Hepatocyte (in vitro differentiated cells): ENCODE results near the gene MACROH2A1. TPM values are rescaled to one million over a fixed set of nuclear protein-coding genes. Genes with fewer than 3 reads are reported as not detected.

Source experiments
- DNase-seq: peaks from one replicate; pipeline ENCODE4 v3.0.0-alpha.2; 2016; ENCODE audit warnings: low spot score
- H2AFZ ChIP-seq: fragments of 200-600 bp; sonication (generic); 2 replicates; pipeline ENCODE4 v1.6.0; 2016; ENCODE audit warnings: antibody characterized with exemption, mild to moderate bottlenecking
- H3K27ac ChIP-seq: fragments of 200-600 bp; sonication (generic); 2 replicates; pipeline ENCODE4 v1.5.1; 2016; ENCODE audit warnings: mild to moderate bottlenecking
- H3K27me3 ChIP-seq: fragments of 200-600 bp; sonication (generic); 2 replicates; pipeline ENCODE4 v1.6.1; 2016
- H3K36me3 ChIP-seq: fragments of 200-600 bp; sonication (generic); replicated peaks from 2 replicates; pipeline ENCODE4 v1.5.1; 2016; ENCODE audit warnings: low read depth; ENCODE audit not compliant: insufficient read depth
- H3K4me1 ChIP-seq: fragments of 200-600 bp; sonication (generic); 2 replicates; pipeline ENCODE4 v1.5.1; 2016; ENCODE audit warnings: mild to moderate bottlenecking, moderate library complexity; ENCODE audit not compliant: insufficient read depth
- H3K4me2 ChIP-seq: fragments of 200-600 bp; sonication (generic); 2 replicates; pipeline ENCODE4 v1.6.0; 2016
- H3K4me3 ChIP-seq: fragments of 200-600 bp; sonication (generic); 2 replicates; pipeline ENCODE4 v1.5.1; 2016; ENCODE audit warnings: mild to moderate bottlenecking
- H3K79me2 ChIP-seq: fragments of 200-600 bp; sonication (generic); 2 replicates; pipeline ENCODE4 v1.6.0; 2017; ENCODE audit warnings: mild to moderate bottlenecking
- H3K9me2 ChIP-seq: fragments of 200-600 bp; sonication (generic); replicated peaks from 2 replicates; pipeline ENCODE4 v1.6.0; 2017; ENCODE audit warnings: mild to moderate bottlenecking; ENCODE audit not compliant: insufficient read depth
- H3K9me3 ChIP-seq: fragments of 200-600 bp; sonication (generic); 2 replicates; pipeline ENCODE4 v1.5.1; 2016; ENCODE audit warnings: low read depth, mild to moderate bottlenecking
- H4K20me1 ChIP-seq: fragments of 200-600 bp; sonication (generic); 2 replicates; pipeline ENCODE4 v1.6.0; 2016; ENCODE audit warnings: mild to moderate bottlenecking; ENCODE audit not compliant: insufficient read depth, poor library complexity, severe bottlenecking
- EZH2 ChIP-seq: fragments of 200-600 bp; sonication (generic); IDR thresholded peaks from 2 replicates; pipeline ENCODE4 v1.6.1; 2016; ENCODE audit warnings: antibody characterized with exemption, mild to moderate bottlenecking, borderline replicate concordance
- EZH2phosphoT487 ChIP-seq: fragments of 200-600 bp; sonication (generic); IDR thresholded peaks from one replicate; pipeline ENCODE4 v1.6.1; 2018; ENCODE audit warnings: antibody characterized with exemption, mild to moderate bottlenecking, low read depth, moderate library complexity; ENCODE audit not compliant: unreplicated experiment, severe bottlenecking
- WGBS: methylation state at CpG from one replicate; pipeline ENCODE4 v1.1.6; 2016; ENCODE audit warnings: low lambda C conversion rate; ENCODE audit errors: missing lambda C conversion rate; 5-methylcytosine and 5-hydroxymethylcytosine counted together
- polyA plus RNA-seq: library from polyadenylated mRNA; unstranded; fragments of >200 nt; fragmentation: Nextera tagmentation; extraction: Ambion mirVana; gene quantifications from 2 replicates; pipeline ENCODE4 v1.2.1, GENCODE V29; 2016
- total RNA-seq: library from RNA; depleted of rRNA; stranded (reverse); fragments of >200 nt; gene quantifications from 2 replicates; pipeline ENCODE4 v1.2.3, GENCODE V29; 2014
- TF ChIP-seq, protein P1 (sequence below): fragments of 200-600 bp; sonication (generic); IDR thresholded peaks from 2 replicates; pipeline ENCODE4 v1.5.1; 2016; ENCODE audit warnings: antibody characterized with exemption, mild to moderate bottlenecking; ENCODE audit not compliant: poor library complexity

Gene MACROH2A1
- total and polyA plus RNA-seq, 2 experiments from 2014 or later: 198 to 304 TPM

DNA sequence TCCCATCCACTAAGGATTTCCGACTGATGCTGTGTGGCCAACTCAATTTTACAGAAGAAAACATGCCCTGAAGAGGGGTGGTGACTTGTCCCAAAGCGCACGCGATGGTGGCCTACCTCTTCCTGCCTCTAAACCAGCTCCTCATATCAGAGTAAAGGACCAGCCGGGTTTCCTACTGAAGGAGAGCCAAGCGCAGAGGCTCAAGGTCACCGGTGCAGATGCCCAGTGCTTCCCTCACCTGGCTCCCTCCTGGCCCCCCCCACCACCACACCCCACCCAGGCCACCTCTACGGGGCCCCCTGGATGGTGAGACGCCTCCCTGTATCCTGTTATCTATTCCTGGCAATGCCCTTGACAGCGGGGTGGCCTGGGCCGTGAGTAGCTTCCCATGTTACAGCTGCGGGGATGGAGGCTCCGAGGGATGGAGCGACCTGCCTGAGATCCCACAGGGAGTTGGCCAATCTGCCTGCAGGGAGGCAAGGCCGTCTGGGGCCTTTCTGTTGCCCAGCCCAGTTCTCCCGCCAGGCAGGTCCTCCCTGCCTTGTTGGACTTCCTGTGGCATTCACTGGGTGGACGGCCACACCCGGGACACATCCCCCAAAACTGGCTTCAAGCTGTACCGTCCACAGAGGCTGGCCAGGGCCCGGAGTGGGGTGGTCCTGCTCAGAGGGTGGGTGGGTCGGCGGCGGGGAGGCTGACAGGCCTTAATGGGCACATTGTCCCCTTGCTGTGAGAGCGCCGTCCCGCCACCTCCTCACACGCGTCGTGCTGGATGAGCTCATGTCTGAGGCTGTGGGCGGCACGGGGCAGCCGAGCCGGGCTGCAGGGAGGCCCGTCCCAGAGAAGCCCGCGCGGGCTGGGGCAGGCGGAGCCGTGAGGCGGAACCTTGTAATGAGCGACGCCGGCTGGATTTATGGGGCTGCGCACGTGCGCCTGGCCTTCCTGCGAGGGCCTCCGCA is 72.5 kb downstream of the MACROH2A1 start:
- no peaks in the 10 kb centered on the region for H3K36me3 ChIP-seq
- no peaks in the 10 kb centered on the region for H4K20me1 ChIP-seq
- peaks cover 10% of the 10 kb centered on the region for H3K27me3 ChIP-seq
- H3K9me2 ChIP-seq: no peaks in the 10 kb centered on the region
- no peaks in the 10 kb centered on the region for H3K9me3 ChIP-seq
- no peak overlapping the region for H3K4me3 ChIP-seq
- H3K27ac ChIP-seq: no peak overlapping the region
- H3K4me1 ChIP-seq: peaks cover 27% of the 10 kb centered on the region
- no peak for DNase-seq
- TF ChIP-seq EZH2 (no peak), EZH2phosphoT487 (no peak)
- TF ChIP-seq, protein P1, sequence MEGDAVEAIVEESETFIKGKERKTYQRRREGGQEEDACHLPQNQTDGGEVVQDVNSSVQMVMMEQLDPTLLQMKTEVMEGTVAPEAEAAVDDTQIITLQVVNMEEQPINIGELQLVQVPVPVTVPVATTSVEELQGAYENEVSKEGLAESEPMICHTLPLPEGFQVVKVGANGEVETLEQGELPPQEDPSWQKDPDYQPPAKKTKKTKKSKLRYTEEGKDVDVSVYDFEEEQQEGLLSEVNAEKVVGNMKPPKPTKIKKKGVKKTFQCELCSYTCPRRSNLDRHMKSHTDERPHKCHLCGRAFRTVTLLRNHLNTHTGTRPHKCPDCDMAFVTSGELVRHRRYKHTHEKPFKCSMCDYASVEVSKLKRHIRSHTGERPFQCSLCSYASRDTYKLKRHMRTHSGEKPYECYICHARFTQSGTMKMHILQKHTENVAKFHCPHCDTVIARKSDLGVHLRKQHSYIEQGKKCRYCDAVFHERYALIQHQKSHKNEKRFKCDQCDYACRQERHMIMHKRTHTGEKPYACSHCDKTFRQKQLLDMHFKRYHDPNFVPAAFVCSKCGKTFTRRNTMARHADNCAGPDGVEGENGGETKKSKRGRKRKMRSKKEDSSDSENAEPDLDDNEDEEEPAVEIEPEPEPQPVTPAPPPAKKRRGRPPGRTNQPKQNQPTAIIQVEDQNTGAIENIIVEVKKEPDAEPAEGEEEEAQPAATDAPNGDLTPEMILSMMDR: no peak
- H3K79me2 ChIP-seq: no peaks in the 10 kb centered on the region
- WGBS: 94% methylated on average over 47 of the region's 48 CpGs
- no peak overlapping the region for H2AFZ ChIP-seq
- H3K4me2 ChIP-seq: no peak overlapping the region

DNA sequence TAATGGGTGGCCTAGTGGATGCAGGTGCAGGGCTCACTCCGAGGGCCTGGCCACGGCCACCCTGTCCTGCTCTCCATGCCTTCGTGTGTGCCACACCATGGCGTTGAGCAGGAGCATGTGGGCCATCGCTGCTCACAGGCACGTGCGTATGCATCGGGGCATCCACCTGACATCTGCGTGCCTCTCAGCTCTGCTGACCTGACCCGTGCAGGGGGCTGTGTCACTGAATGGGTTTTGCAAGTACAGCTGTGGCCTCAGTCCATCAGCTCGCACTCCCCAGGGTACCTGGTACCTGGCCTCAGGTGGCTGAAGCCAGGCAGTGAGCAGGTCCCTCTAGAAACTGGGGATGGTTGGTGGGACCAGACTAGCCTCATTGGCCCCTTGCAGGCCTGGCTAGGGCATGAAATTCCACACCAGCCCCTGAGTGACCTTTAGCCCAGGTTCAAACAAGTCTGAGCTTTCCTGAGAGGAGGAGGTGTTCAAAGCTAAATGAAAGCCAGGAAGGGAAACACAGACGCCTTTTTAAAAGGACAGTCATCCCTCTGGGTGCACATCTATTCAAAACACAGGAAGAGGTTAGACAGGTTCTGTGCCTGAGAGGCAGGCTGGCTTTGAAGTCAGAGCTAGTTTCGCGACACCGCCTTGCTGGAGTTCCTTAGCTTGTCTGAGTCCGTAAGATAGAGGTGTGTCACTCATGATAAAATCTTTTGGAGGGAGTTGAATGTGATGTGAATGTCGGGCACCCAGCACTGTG is 74.0 kb downstream of the MACROH2A1 start:
- TF ChIP-seq EZH2: no peak
- no peak for TF ChIP-seq EZH2phosphoT487
- TF ChIP-seq, protein P1: no peak
- Histone ChIP-seq H3K27ac (no peak overlapping the region), H3K4me3 (no peak overlapping the region), H3K4me2 (no peak overlapping the region), H2AFZ (no peak overlapping the region), H4K20me1 (no peaks in the 10 kb centered on the region), H3K36me3 (no peaks in the 10 kb centered on the region), H3K27me3 (peaks cover 10% of the 10 kb centered on the region), H3K79me2 (no peaks in the 10 kb centered on the region), H3K4me1 (peaks cover 14% of the 10 kb centered on the region), H3K9me3 (no peaks in the 10 kb centered on the region), H3K9me2 (no peaks in the 10 kb centered on the region)
- WGBS: 87% methylated on average over 17 of the region's 17 CpGs
- no peak for DNase-seq

GRCh38 chr5:135324160-135324559 is 74.9 kb downstream of the MACROH2A1 start:
- H3K27me3 ChIP-seq: peaks cover 10% of the 10 kb centered on the region
- no peaks in the 10 kb centered on the region for H3K36me3 ChIP-seq
- peaks cover 9% of the 10 kb centered on the region for H3K4me1 ChIP-seq
- H2AFZ ChIP-seq: no peak overlapping the region
- no peaks in the 10 kb centered on the region for H4K20me1 ChIP-seq
- H3K27ac ChIP-seq: no peak overlapping the region
- no peaks in the 10 kb centered on the region for H3K9me3 ChIP-seq
- no peaks in the 10 kb centered on the region for H3K79me2 ChIP-seq
- WGBS: 75% methylated on average over 8 of the region's 8 CpGs
- no peaks in the 10 kb centered on the region for H3K9me2 ChIP-seq
- peak overlapping the region; percentile 36 for H3K4me2 ChIP-seq
- no peak for TF ChIP-seq EZH2
- no peak for TF ChIP-seq EZH2phosphoT487
- TF ChIP-seq, protein P1: no peak
- no peak for DNase-seq
- H3K4me3 ChIP-seq: no peak overlapping the region
